DOHH2 (cell line): Measurements from ENCODE around the gene ATAD2B.
A peak's percentile ranks its signal among the peaks of the same experiment; 100 is the strongest.

Experiments
- H3F3A ChIP-seq: fragments of 200-600 bp; sonication (generic), shearing (Covaris generic); 2 replicates; pipeline ENCODE4 v1.6.0; 2016; ENCODE audit warnings: antibody characterized with exemption, mild to moderate bottlenecking; ENCODE audit not compliant: control insufficient read depth, insufficient read depth
- H3K27ac ChIP-seq: fragments of 200-600 bp; sonication (generic); 2 replicates; pipeline ENCODE4 v1.5.1; 2014; ENCODE audit warnings: low read depth, mild to moderate bottlenecking, low read length, moderate library complexity
- H3K27me3 ChIP-seq: fragments of 200-600 bp; sonication (generic); 2 replicates; pipeline ENCODE4 v1.6.1; 2014; ENCODE audit warnings: mild to moderate bottlenecking, low read length, mixed read lengths; ENCODE audit not compliant: control insufficient read depth
- H3K36me3 ChIP-seq: fragments of 200-600 bp; sonication (generic); 2 replicates; pipeline ENCODE4 v1.6.1; 2014; ENCODE audit warnings: mild to moderate bottlenecking, low read length, moderate library complexity, mixed read lengths; ENCODE audit not compliant: control insufficient read depth
- H3K4me1 ChIP-seq: fragments of 200-600 bp; sonication (generic); 2 replicates; pipeline ENCODE4 v1.6.1; 2014; ENCODE audit warnings: mild to moderate bottlenecking, low read length, mixed read lengths; ENCODE audit not compliant: control insufficient read depth
- H3K4me2 ChIP-seq: fragments of 200-600 bp; sonication (generic); 2 replicates; pipeline ENCODE4 v1.6.0; 2014; ENCODE audit warnings: mild to moderate bottlenecking, low read length, moderate library complexity
- H3K4me3 ChIP-seq: fragments of 200-600 bp; sonication (generic); 2 replicates; pipeline ENCODE4 v1.5.1; 2014; ENCODE audit warnings: mild to moderate bottlenecking, low read length, mixed read lengths
- H3K79me2 ChIP-seq: fragments of 200-600 bp; sonication (generic); 2 replicates; pipeline ENCODE4 v1.6.1; 2014; ENCODE audit warnings: mild to moderate bottlenecking, low read length, mixed read lengths; ENCODE audit not compliant: control insufficient read depth
- H3K9me2 ChIP-seq: fragments of 200-600 bp; sonication (generic); replicated peaks from 2 replicates; pipeline ENCODE4 v1.6.1; 2014; ENCODE audit warnings: mild to moderate bottlenecking, low read length, mixed read lengths; ENCODE audit not compliant: control insufficient read depth
- H3K9me3 ChIP-seq: fragments of 200-600 bp; sonication (generic); 2 replicates; pipeline ENCODE4 v1.6.1; 2014; ENCODE audit warnings: antibody characterized with exemption, low read length, mixed read lengths; ENCODE audit not compliant: control insufficient read depth, insufficient read depth
- H4K20me1 ChIP-seq: fragments of 200-600 bp; sonication (generic); 2 replicates; pipeline ENCODE4 v1.6.0; 2014; ENCODE audit warnings: low read depth, mild to moderate bottlenecking, antibody characterized with exemption, low read length, moderate library complexity; ENCODE audit not compliant: control insufficient read depth, insufficient read depth
- EZH2phosphoT487 ChIP-seq: fragments of 200-600 bp; sonication (generic); IDR thresholded peaks from 2 replicates; pipeline ENCODE4 v1.6.1; 2017; ENCODE audit warnings: borderline replicate concordance, mild to moderate bottlenecking, antibody characterized with exemption, low read length, moderate library complexity, mixed read lengths
- TF ChIP-seq, protein P1 (sequence below): fragments of 200-600 bp; sonication (generic); IDR thresholded peaks from one replicate; pipeline ENCODE4 v1.5.1; 2014; ENCODE audit warnings: antibody characterized with exemption, mild to moderate bottlenecking, low read depth, low read length; ENCODE audit not compliant: poor library complexity, severe bottlenecking

ATAD2B gene

DNA sequence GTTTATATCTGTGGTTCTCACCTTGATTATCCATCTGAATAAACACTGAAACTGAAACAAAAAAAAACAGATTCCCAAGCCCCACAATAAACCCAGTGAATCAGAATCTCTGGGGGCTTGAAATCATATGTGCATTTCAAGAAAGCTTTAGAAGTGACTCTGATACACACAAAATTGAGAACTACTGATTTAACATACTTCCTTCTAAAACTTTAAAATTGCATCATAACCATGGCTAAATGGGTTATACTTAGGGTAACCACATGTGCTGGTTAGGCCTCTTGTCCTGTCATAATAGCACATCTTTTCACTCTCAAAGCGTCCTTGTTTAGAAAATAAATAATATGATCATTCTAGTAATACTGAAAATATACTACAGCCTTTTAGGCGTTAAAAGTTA is 100.9 kb downstream of the ATAD2B start:
- H3K27ac ChIP-seq: no peak overlapping the region
- H3F3A ChIP-seq: peaks cover 11% of the 10 kb centered on the region; the same call in 1 of the 2 replicates
- H3K4me3 ChIP-seq: no peak overlapping the region
- no peaks in the 10 kb centered on the region for H3K79me2 ChIP-seq
- H3K36me3 ChIP-seq: peaks cover 10% of the 10 kb centered on the region
- TF ChIP-seq, protein P1, sequence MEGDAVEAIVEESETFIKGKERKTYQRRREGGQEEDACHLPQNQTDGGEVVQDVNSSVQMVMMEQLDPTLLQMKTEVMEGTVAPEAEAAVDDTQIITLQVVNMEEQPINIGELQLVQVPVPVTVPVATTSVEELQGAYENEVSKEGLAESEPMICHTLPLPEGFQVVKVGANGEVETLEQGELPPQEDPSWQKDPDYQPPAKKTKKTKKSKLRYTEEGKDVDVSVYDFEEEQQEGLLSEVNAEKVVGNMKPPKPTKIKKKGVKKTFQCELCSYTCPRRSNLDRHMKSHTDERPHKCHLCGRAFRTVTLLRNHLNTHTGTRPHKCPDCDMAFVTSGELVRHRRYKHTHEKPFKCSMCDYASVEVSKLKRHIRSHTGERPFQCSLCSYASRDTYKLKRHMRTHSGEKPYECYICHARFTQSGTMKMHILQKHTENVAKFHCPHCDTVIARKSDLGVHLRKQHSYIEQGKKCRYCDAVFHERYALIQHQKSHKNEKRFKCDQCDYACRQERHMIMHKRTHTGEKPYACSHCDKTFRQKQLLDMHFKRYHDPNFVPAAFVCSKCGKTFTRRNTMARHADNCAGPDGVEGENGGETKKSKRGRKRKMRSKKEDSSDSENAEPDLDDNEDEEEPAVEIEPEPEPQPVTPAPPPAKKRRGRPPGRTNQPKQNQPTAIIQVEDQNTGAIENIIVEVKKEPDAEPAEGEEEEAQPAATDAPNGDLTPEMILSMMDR: no peak
- no peak for TF ChIP-seq EZH2phosphoT487
- H3K4me2 ChIP-seq: no peak overlapping the region
- H4K20me1 ChIP-seq: no peaks in the 10 kb centered on the region
- no peaks in the 10 kb centered on the region for H3K9me3 ChIP-seq
- no peaks in the 10 kb centered on the region for H3K27me3 ChIP-seq
- H3K9me2 ChIP-seq: no peaks in the 10 kb centered on the region
- H3K4me1 ChIP-seq: peaks cover 9% of the 10 kb centered on the region

DNA sequence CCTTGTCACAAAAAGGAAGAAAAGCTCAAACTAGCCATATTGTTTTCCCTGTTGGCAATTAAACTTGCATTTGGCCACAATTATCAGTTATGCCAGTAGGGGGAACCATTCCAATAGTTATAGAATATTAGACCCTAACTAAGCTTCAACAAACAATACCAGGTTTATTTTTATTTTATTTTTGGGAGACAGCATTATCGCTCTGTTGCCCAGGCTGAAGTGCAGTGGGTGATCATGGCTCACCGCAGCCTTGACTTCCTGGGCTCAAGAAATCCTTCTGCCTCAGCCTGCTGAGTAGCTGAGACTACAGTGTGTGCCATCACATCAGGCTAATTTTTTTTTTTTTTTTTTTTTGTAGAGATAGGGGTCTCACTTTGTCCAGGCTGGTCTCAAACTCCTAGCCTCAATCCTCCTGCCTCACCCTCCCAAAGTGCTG is 102.1 kb downstream of the ATAD2B start:
- H3K36me3 ChIP-seq: peaks cover 10% of the 10 kb centered on the region
- no peaks in the 10 kb centered on the region for H3K27me3 ChIP-seq
- peaks cover 11% of the 10 kb centered on the region; the same call in 1 of the 2 replicates for H3F3A ChIP-seq
- no peak overlapping the region for H3K4me3 ChIP-seq
- 0 out of 2 replicates have a peak overlapping the region, but pooled peaks have one; percentile 36 for H3K4me2 ChIP-seq
- no peaks in the 10 kb centered on the region for H4K20me1 ChIP-seq
- peaks cover 9% of the 10 kb centered on the region for H3K4me1 ChIP-seq
- no peaks in the 10 kb centered on the region for H3K9me3 ChIP-seq
- no peaks in the 10 kb centered on the region for H3K9me2 ChIP-seq
- no peak for TF ChIP-seq EZH2phosphoT487
- TF ChIP-seq, protein P1: peak; percentile 78
- no peak overlapping the region for H3K27ac ChIP-seq
- no peaks in the 10 kb centered on the region for H3K79me2 ChIP-seq

DNA sequence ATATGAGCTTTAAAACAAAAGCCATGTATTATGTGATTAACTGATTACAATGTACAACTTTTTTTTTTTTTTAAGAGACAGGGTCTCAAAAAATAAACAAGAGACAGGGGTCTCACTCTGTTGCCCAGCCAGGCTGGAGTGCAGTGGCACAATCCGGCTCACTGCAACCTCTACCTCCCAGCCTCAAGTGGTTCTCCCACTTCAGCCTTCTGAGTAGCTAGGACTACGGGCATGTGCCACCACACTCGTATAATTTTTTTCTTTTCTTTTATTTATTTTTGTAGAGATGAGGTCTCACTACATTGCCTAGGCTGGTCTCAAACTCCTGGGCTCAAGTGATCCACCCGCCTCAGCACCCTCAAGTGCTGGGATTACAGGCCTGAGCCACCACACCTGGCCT is 103.1 kb downstream of the ATAD2B start:
- TF ChIP-seq EZH2phosphoT487: no peak
- TF ChIP-seq, protein P1: no peak
- Histone ChIP-seq H3K27me3 (no peaks in the 10 kb centered on the region), H3K4me1 (peaks cover 9% of the 10 kb centered on the region), H3K4me2 (no peak overlapping the region), H3K9me3 (no peaks in the 10 kb centered on the region), H3F3A (peaks cover 11% of the 10 kb centered on the region; the same call in 1 of the 2 replicates), H3K4me3 (no peak overlapping the region), H3K27ac (no peak overlapping the region), H4K20me1 (no peaks in the 10 kb centered on the region), H3K79me2 (no peaks in the 10 kb centered on the region), H3K36me3 (peaks cover 10% of the 10 kb centered on the region), H3K9me2 (no peaks in the 10 kb centered on the region)

DNA sequence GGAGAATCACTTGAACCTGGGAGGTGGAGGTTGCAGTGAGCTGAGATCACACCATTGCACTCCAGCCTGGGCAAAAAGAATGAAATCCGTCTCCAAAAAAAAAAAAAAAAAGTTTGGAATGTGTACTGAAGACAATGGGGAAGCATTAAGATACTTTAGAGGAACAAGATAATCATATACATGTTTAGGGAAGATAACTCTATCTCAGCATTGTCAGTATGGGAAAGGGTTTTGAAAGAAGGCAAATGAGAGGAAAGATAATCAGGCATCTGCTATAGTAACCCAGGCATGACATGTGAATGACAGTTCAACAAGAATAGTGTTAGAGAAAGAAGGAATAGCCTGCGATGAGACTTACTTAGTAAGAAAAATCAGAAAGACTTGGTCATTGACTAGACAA is 112.0 kb downstream of the ATAD2B start:
- no peak overlapping the region for H3K27ac ChIP-seq
- TF ChIP-seq, protein P1: no peak
- TF ChIP-seq EZH2phosphoT487: no peak

More for the DNA sequence above, 112.0 kb downstream of the ATAD2B start:
- H3K36me3 ChIP-seq: peaks cover 7% of the 10 kb centered on the region
- no peaks in the 10 kb centered on the region for H3K27me3 ChIP-seq
- H4K20me1 ChIP-seq: no peaks in the 10 kb centered on the region
- H3K4me3 ChIP-seq: no peak overlapping the region
- no peaks in the 10 kb centered on the region for H3K9me3 ChIP-seq
- H3K4me1 ChIP-seq: no peaks in the 10 kb centered on the region
- no peak overlapping the region for H3K4me2 ChIP-seq
- H3F3A ChIP-seq: no peaks in the 10 kb centered on the region
- H3K9me2 ChIP-seq: no peaks in the 10 kb centered on the region
- H3K79me2 ChIP-seq: no peaks in the 10 kb centered on the region
